ENCODE measurements around the gene TINAGL1. TPM values are rescaled to one million over a fixed set of nuclear protein-coding genes. Genes with fewer than 3 reads are reported as not detected.

TINAGL1 gene
- total RNA-seq, 1 experiment from 2014 or later: 162 TPM

DNA sequence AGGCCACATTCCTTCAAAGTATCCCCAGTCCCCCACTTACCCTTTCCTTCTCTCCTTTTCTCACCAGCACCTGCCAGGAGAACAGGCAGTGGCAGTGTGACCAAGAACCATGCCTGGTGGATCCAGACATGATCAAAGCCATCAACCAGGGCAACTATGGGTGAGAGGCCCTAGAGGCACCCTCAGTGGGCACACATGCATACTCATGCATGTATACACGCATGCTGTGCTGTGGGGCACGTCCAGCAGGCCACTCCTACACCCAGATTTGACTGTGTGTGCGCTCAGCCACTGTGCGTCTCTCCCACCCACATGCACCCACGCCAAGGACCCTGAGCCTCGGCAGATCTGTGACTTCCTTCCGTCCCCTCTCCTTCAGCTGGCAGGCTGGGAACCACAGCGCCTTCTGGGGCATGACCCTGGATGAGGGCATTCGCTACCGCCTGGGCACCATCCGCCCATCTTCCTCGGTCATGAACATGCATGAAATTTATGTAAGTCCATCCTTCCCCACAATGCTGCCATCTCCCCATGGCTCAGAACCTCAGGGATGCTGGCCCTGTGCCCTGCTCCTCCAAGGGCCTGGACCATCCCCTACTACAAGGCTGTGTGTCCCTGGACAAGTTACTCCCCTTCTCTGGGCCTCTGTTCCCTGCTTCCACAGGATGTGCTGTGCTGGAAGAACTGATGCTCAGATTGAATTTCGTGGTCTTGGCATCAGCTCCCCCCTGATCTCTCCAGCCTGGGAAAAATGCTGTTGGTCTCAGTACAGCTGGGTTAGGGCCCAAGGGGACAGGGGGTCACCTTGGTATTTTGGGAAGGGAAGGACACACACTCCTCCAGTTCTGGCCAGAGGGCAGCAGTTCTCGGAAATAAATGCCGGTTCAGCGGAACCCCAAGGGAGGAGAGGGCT lies 7.0 kb downstream of the TINAGL1 start:
- Histone ChIP-seq H3K9me3 (ENCODE audit: insufficient read depth, low read depth) (no peaks in the 10 kb centered on the region), H3F3A (ENCODE audit: insufficient read depth, low read depth) (peaks cover 90% of the 10 kb centered on the region), H3K4me3 (peak overlapping the region; percentile 4; the same call in 1 of the 2 replicates), H3K4me1 (replicated peaks; ENCODE audit: insufficient read depth) (peaks cover 95% of the 10 kb centered on the region), H3K27ac (peak overlapping the region; percentile 81), H4K20me1 (ENCODE audit: insufficient read depth) (peaks cover 15% of the 10 kb centered on the region), H3K79me2 (ENCODE audit: low read depth) (peaks cover 84% of the 10 kb centered on the region), H3K27me3 (ENCODE audit: insufficient read depth, low read depth) (no peaks in the 10 kb centered on the region), H2AFZ (no peak overlapping the region), H3K9me2 (ENCODE audit: insufficient read depth) (no peaks in the 10 kb centered on the region), H3K36me3 (ENCODE audit: low read depth) (peaks cover 63% of the 10 kb centered on the region), H3K4me2 (peak overlapping the region; percentile 90)
- CTCF ChIA-PET: no interaction called here
- no peak for DNase-seq
- POLR2A ChIA-PET (ENCODE audit: unreplicated experiment): interaction anchor here (1.1 kb wide), 1 partner anchor 10 kb away, joined by 3 read pairs; no protein-coding TSS in a partner anchor
- TF ChIP-seq EZH2 (IDR thresholded peaks at IDR 0.05; ENCODE audit: low read depth): no peak
- TF ChIP-seq CTCF (conservative IDR thresholded peaks at IDR 0.05): no peak
- BruUV-seq (replicated peaks): no TSS peak
- intact Hi-C loops (cut with micrococcal nuclease; ENCODE audit: unreplicated experiment): no loop called here

DNA sequence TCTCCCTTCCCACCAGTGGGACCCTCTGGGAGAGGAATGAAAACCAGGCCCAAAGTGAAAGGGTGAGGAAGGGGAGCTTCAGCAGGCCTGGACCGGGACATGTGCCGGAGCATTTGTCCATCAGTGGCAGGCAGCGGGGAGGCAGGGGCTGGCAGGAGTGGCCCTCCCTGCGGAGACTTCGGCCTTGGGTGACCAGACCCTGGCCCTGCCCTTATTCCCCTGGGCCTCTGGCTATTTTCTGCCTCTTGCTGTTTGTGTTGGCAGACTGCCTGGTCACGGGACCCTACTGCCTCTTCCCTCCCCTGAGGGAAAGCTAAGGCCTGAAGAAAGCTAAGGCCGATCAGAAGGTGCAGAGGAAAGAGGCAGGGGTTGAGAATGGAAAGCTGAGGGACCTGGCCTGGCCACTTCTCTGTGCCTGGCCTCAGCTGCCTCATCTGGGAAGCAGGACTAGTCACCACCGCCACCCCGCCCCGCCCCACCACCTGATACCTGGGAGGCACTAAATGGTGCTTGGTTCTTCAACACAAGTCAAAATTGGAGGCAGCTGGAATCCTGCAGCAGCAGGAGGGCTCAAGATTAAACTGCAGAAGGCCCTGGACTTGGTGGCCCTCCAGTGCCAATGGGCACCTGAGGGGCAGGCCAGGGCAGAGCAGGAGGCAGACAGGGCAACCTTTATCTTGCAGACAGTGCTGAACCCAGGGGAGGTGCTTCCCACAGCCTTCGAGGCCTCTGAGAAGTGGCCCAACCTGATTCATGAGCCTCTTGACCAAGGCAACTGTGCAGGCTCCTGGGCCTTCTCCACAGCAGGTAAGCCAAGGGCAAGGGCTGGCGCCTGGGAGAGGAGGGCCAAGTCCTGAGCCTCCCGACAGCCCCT lies 7.9 kb downstream of the TINAGL1 start:
- CTCF ChIA-PET: interaction anchor here (0.5 to 0.6 kb wide), 2 partner anchors 35 to 1163 kb away, joined by 4 to 6 read pairs; no protein-coding TSS in a partner anchor
- TF ChIP-seq EZH2 (IDR thresholded peaks at IDR 0.05; ENCODE audit: low read depth) (no peak), CTCF (conservative IDR thresholded peaks at IDR 0.05) (no peak)
- H3K27ac ChIP-seq: peak overlapping the region; percentile 81

More for the DNA sequence above, 7.9 kb downstream of the TINAGL1 start:
- BruUV-seq (replicated peaks): no TSS peak
- Histone ChIP-seq H3K79me2 (ENCODE audit: low read depth) (peaks cover 76% of the 10 kb centered on the region), H3F3A (ENCODE audit: insufficient read depth, low read depth) (peaks cover 95% of the 10 kb centered on the region), H3K4me3 (peak overlapping the region; percentile 1; the same call in 1 of the 2 replicates), H3K4me1 (replicated peaks; ENCODE audit: insufficient read depth) (peaks cover 100% of the 10 kb centered on the region), H3K9me2 (ENCODE audit: insufficient read depth) (no peaks in the 10 kb centered on the region), H3K9me3 (ENCODE audit: insufficient read depth, low read depth) (no peaks in the 10 kb centered on the region), H4K20me1 (ENCODE audit: insufficient read depth) (peaks cover 12% of the 10 kb centered on the region), H3K4me2 (peak overlapping the region; percentile 90), H3K36me3 (ENCODE audit: low read depth) (peaks cover 60% of the 10 kb centered on the region), H2AFZ (no peak overlapping the region), H3K27me3 (ENCODE audit: insufficient read depth, low read depth) (no peaks in the 10 kb centered on the region)
- intact Hi-C loops (cut with micrococcal nuclease; ENCODE audit: unreplicated experiment): loop anchor here (1.0 kb wide), 1 partner anchor 8 kb away; the partner anchor contains the start of gene TINAGL1
- peak; percentile 92 to 98 for DNase-seq
- POLR2A ChIA-PET (ENCODE audit: unreplicated experiment): interaction anchor here (0.6 to 1.1 kb wide), 2 partner anchors 10 to 360 kb away, joined by 3 read pairs; no protein-coding TSS in a partner anchor
